HG03064 (cell line): ENCODE results near the gene ZNF264.
"Not testable (repeated sequence)": the region's sequence is repeated elsewhere in the genome, so short reads cannot be mapped to it uniquely, and the experiment has no call there.

Experiments used
- ATAC-seq: cut with Tn5 transposase; IDR thresholded peaks from one replicate; pipeline ENCODE4 v1.9.1; 2021; ENCODE audit warnings: low read depth; ENCODE audit not compliant: unreplicated experiment

Gene ZNF264

GRCh38 chr19:57244513-57244912 is 53.2 kb downstream of the ZNF264 start:
- no peak for ATAC-seq

- ATAC-seq = no peak
Observed at GRCh38 chr19:57245066-57245465, 53.8 kb downstream of the ZNF264 start.

- ATAC-seq = no peak
Observed at GRCh38 chr19:57245959-57246358, 54.7 kb downstream of the ZNF264 start.

- ATAC-seq = no peak
Observed at GRCh38 chr19:57248646-57249045, 57.3 kb downstream of the ZNF264 start.

GRCh38 chr19:57249329-57249728 is 58.0 kb downstream of the ZNF264 start:
- no peak for ATAC-seq

GRCh38 chr19:57253767-57254166 is 62.5 kb downstream of the ZNF264 start:
- ATAC-seq = not testable (repeated sequence)

- ATAC-seq = no peak
Observed at GRCh38 chr19:57262044-57262443, 70.7 kb downstream of the ZNF264 start.

GRCh38 chr19:57263244-57263741 is 72.0 kb downstream of the ZNF264 start:
- no peak for ATAC-seq

- ATAC-seq = no peak
Observed at GRCh38 chr19:57267291-57267690, 76.0 kb downstream of the ZNF264 start.

GRCh38 chr19:57269515-57270250 is 78.4 kb downstream of the ZNF264 start:
- no peak for ATAC-seq

GRCh38 chr19:57271280-57271679 is 80.0 kb downstream of the ZNF264 start:
- no peak for ATAC-seq
